HEK293T (cell line): ENCODE measurements around the gene SPEM3.

Source experiments
- CTCF ChIA-PET: fragments of 350-600 bp; formaldehyde crosslinking; extraction: SDS; loops from one replicate; lab custom pipeline; 2021; ENCODE audit warnings: antibody characterized with exemption, inconsistent platforms; lab: Yijun Ruan, JAX
- POLR2A ChIA-PET: fragments of 350-600 bp; formaldehyde crosslinking; extraction: SDS; loops from one replicate; lab custom pipeline; 2020; ENCODE audit warnings: antibody characterized with exemption, inconsistent platforms; lab: Yijun Ruan, JAX
- DNase-seq: peaks from one replicate; pipeline ENCODE4 v3.0.0; 2012; ENCODE audit warnings: mixed read lengths; ENCODE audit errors: extremely low spot score
- ARNT ChIP-seq: fragments of 450-650 bp; IDR thresholded peaks from 2 replicates; pipeline ENCODE4 v1.6.1; 2017; ENCODE audit warnings: mild to moderate bottlenecking
- BHLHE40 ChIP-seq: fragments of 450-650 bp; IDR thresholded peaks from 2 replicates; pipeline ENCODE4 v1.6.1; 2016; ENCODE audit warnings: mild to moderate bottlenecking, moderate library complexity, borderline replicate concordance
- CTBP1 ChIP-seq: fragments of 450-650 bp; IDR thresholded peaks from 2 replicates; pipeline ENCODE4 v1.6.1; 2016; ENCODE audit warnings: borderline replicate concordance
- ELF4 ChIP-seq: fragments of 450-650 bp; IDR thresholded peaks from 2 replicates; pipeline ENCODE4 v1.6.1; 2017; ENCODE audit warnings: antibody characterized with exemption
- FOXA1 ChIP-seq: fragments of 450-650 bp; IDR thresholded peaks from 2 replicates; pipeline ENCODE4 v1.6.1; 2016; ENCODE audit warnings: mild to moderate bottlenecking
- FOXK2 ChIP-seq: fragments of 450-650 bp; IDR thresholded peaks from 2 replicates; pipeline ENCODE4 v1.6.1; 2016; ENCODE audit warnings: mild to moderate bottlenecking
- FOXM1 ChIP-seq: fragments of 450-650 bp; IDR thresholded peaks from 2 replicates; pipeline ENCODE4 v1.6.1; 2017; ENCODE audit warnings: mild to moderate bottlenecking, borderline replicate concordance
- HDGF ChIP-seq: fragments of 450-650 bp; IDR thresholded peaks from 2 replicates; pipeline ENCODE4 v1.6.1; 2017; ENCODE audit warnings: antibody characterized with exemption, borderline replicate concordance
- L3MBTL2 ChIP-seq: fragments of 450-650 bp; conservative IDR thresholded peaks from 2 replicates; pipeline ENCODE4 v1.6.1; 2016; ENCODE audit warnings: mild to moderate bottlenecking
- LEF1 ChIP-seq: fragments of 450-650 bp; IDR thresholded peaks from 2 replicates; pipeline ENCODE4 v1.6.1; 2017; ENCODE audit warnings: mild to moderate bottlenecking, borderline replicate concordance
- NFRKB ChIP-seq: fragments of 450-650 bp; IDR thresholded peaks from 2 replicates; pipeline ENCODE4 v1.6.1; 2016; ENCODE audit warnings: mild to moderate bottlenecking, moderate library complexity
- SP1 ChIP-seq: fragments of 450-650 bp; IDR thresholded peaks from 2 replicates; pipeline ENCODE4 v1.6.1; 2017
- SUZ12 ChIP-seq: fragments of 450-650 bp; IDR thresholded peaks from 2 replicates; pipeline ENCODE4 v1.6.1; 2016; ENCODE audit warnings: mild to moderate bottlenecking
- TARDBP ChIP-seq: fragments of 450-650 bp; IDR thresholded peaks from 2 replicates; pipeline ENCODE4 v1.6.1; 2016
- ZNF384 ChIP-seq: fragments of 450-650 bp; IDR thresholded peaks from 2 replicates; pipeline ENCODE4 v1.6.1; 2016
- TF ChIP-seq, protein P1 (sequence below): fragments of 450-650 bp; IDR thresholded peaks from 2 replicates; pipeline ENCODE4 v1.6.1; 2016

The SPEM3 gene

DNA sequence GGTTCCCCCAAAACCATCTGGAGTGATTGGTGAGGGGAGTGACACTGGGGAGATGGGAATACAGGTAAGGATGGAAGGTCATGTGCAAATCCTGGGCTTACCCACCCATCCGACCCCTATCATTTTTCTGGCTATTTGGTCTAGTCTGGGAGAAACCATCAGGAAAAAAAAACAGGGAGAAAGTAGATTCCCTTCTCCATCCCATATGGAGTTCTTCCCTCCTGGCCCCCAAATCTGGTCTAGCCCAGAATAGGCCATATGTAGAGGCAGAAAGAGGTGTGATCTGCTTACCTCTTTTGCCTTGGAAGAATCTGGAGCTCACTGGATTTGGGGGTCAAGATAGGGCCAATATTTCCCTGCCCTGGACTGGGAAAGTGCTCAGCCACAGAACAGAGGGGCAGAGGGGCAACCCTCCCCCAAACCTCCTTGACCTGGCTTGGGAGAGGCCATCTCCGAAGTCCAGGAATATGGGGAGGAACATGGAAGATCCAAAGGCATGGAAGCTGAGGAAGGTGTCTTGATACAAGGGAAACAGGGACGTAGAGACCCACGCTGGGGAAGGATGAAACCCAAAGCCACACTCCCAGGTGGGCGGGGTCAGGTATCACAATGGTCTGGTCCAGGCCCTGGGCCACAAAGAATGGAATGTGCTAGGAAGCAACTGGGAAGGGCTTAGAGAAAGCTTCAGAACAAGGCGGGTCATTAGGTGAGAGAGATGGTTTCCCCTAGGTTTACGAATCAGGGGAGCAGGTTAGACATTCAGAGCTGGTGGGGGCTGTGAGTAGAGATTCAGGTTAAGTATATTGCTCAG lies 32.4 kb downstream of the SPEM3 start:
- ChIA-PET CTCF (no interaction called here), POLR2A (interaction anchor here (1.2 to 2.1 kb wide), 2 partner anchors 16 to 20 kb away, joined by 3 to 5 read pairs; no protein-coding TSS in a partner anchor)
- TF ChIP-seq CTBP1 (no peak), SP1 (no peak), LEF1 (no peak), ELF4 (no peak), FOXM1 (no peak), ZNF384 (no peak), L3MBTL2 (no peak), NFRKB (no peak), SUZ12 (no peak)

DNA sequence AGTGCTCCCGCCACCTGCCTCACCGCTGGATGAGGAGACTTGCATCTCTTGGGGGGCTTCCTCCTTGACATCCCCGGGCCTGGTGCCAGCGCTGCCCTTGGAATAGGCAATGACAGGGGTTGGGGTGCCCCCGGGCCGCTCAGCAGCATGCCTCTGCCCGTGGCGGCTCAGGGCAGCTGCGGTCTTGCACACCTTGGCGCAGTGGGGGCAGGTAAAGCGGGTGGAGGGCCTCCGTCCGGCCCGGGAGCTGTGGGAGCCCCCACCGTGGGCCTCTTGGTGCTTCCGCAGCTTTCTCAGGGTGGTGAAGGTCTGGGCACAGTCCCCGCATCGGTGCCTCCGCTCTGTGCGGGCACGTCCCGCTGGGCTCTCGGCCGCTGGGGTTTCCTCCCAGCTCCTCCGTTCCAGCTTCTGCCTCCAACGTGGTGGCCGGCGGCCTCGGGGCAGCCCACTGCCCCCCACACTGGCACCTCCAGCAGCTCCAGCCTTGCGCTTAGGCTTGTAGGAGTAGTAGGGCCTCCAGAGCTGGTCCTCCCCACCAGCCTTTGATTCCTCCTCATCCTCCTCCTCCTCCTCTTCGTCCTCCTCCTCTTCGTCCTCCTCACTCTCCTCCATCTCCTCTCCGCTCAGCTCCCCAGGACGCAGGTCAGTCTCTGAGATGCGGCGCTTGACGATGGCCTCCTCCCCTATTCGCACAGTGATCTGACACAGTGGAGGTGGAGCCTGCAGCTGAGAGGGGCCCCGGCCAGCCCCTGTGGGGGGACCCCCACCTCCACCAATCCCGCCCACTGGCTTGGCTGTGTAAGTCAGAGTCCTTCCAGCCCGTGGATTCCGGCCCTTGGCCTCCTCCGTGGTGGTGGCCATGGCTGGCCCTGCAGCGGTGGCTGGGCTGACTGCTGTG lies 34.1 kb downstream of the SPEM3 start:
- no peak for DNase-seq
- ChIA-PET CTCF (no interaction called here), POLR2A (interaction anchor here (2.1 kb wide), 1 partner anchor 17 kb away, joined by 5 read pairs; no protein-coding TSS in a partner anchor)
- TF ChIP-seq SP1 = no peak

More for the DNA sequence above, 32.4 kb downstream of the SPEM3 start:
- no peak for DNase-seq

DNA sequence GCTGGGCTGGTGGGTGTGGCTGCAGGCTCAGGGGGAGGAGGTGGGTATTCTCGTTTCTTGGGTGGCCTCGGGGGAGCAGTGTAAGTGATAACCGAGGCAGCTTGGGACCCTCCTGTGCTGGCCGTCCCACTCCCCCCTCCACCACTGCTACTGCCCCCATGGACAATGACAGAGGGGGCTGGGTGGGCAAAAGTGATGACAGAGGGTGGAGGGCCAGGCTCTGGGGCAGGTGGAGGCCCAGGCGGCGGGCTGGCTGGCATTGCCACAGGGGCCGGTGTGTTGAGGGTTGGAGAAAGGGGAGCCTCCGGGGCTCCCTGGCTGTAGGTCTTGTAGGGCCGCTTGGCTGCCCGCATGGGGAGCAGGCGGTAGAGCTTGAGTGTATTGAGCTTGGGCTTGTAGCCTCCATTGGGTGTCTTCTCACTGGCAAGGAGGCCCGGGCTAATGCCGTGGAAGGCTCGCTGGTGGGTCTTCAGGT lies 34.8 kb downstream of the SPEM3 start:
- TF ChIP-seq FOXM1 (no peak), L3MBTL2 (no peak), SP1 (no peak), NFRKB (no peak), BHLHE40 (no peak), CTBP1 (no peak), ZNF384 (no peak), ARNT (no peak), FOXA1 (no peak), TARDBP (no peak), ELF4 (no peak), SUZ12 (no peak), FOXK2 (no peak), HDGF (no peak), LEF1 (no peak)
- TF ChIP-seq, protein P1, sequence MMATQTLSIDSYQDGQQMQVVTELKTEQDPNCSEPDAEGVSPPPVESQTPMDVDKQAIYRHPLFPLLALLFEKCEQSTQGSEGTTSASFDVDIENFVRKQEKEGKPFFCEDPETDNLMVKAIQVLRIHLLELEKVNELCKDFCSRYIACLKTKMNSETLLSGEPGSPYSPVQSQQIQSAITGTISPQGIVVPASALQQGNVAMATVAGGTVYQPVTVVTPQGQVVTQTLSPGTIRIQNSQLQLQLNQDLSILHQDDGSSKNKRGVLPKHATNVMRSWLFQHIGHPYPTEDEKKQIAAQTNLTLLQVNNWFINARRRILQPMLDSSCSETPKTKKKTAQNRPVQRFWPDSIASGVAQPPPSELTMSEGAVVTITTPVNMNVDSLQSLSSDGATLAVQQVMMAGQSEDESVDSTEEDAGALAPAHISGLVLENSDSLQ = no peak
- POLR2A ChIA-PET = no interaction called here
- CTCF ChIA-PET = no interaction called here
- no peak for DNase-seq

DNA sequence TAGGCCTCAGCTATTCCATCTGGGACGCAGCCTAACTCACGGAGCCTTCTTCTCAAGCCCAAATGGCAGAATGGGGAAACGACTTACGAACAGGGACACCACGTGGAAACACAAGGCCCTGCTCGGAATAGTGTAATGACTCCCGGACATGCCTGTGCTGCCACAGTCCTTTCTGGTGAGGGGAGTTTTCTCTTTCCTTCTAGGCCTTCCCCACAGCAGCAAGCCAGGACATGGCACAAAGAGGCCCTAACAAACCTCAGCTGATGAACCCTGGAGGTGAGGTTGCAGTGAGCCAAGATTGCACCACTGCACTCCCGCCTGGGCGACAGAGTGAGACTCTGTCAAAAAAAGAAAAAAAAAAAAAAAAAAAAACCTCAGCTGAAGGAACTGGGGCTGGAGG lies 35.4 kb downstream of the SPEM3 start:
- CTCF ChIA-PET = no interaction called here
- POLR2A ChIA-PET = interaction anchor here (1.1 to 1.3 kb wide), 2 partner anchors 9 to 20 kb away, joined by 3 read pairs; partner anchors contain the start of gene POLR2A

DNA sequence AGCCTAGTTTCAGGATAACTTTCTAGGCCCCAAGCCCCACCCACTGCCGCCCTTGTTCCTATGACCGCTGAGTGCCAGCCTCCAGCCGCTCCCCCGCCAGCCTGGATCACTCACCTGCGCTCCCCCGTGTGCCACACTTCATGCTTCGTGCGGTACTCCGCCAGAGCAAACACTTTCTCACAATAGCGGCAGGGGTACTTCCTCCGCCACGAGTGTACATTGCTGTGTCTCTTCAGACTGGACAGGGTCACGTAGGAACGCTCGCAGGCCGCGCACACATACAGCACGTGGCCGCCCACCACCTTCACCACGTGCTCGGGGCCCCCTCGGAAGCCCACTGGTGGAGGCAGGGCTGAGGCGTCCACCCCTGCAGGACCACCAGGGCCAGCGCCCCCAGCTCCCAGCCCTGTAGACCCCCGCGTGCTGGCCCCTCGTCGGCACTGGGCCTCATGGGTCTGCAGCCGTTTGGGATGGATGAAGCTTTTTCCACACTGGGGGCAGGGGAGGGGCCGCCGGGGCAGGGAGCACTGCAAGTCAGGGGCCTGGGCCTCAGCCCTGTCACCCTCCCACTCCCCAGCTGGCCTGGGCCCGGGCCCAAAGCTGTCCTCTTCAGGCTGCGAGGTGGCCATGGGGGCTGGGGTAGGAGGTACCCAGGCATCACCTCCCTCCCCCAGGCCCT lies 37.1 kb downstream of the SPEM3 start:
- ChIA-PET CTCF (no interaction called here), POLR2A (interaction anchor here (1.1 kb wide), 1 partner anchor 29 kb away, joined by 3 read pairs; no protein-coding TSS in a partner anchor)
- no peak for TF ChIP-seq CTBP1
- no peak for TF ChIP-seq FOXA1
- TF ChIP-seq ARNT = no peak
- TF ChIP-seq ZNF384 = no peak
- TF ChIP-seq FOXK2 = no peak
- no peak for TF ChIP-seq ELF4
- TF ChIP-seq SP1 = no peak
- TF ChIP-seq L3MBTL2 = no peak
- no peak for TF ChIP-seq LEF1
- TF ChIP-seq FOXM1 = no peak
- TF ChIP-seq TARDBP = no peak
- TF ChIP-seq BHLHE40 = no peak
- no peak for TF ChIP-seq HDGF
- DNase-seq = no peak

More for the DNA sequence above, 35.4 kb downstream of the SPEM3 start:
- no peak for DNase-seq
- TF ChIP-seq BHLHE40 = no peak
- no peak for TF ChIP-seq SP1

DNA sequence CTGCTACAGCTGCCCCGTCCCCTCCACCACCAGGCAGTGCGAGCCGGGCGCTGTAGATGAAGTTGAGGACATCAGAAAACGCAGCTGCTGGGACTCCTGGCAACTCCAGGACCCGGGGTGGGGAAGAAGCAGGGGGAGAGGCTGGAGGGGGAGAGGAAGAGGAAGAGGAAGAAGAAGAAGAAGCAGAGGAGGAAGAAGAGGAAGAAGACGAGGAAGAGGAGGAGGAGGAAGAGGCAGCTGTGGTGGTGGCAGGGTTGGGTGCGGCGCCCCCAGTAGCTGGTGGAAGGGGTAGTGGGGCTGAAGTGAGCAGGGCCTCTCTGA lies 37.6 kb downstream of the SPEM3 start:
- ChIA-PET CTCF (no interaction called here), POLR2A (interaction anchor here (1.1 to 1.2 kb wide), 2 partner anchors 10 to 29 kb away, joined by 3 to 4 read pairs; no protein-coding TSS in a partner anchor)
- TF ChIP-seq FOXM1 = no peak
- TF ChIP-seq SP1 = no peak
- TF ChIP-seq, protein P1 = no peak
- TF ChIP-seq FOXA1 = no peak
- no peak for TF ChIP-seq L3MBTL2
- no peak for TF ChIP-seq ARNT
- DNase-seq = no peak
